GM12873 (cell line): Measurements from ENCODE around the gene PIK3R2.

Experiments
- CTCF ChIP-seq: IDR thresholded peaks from 2 replicates; pipeline ENCODE4 v1.5.1; 2012; ENCODE audit warnings: low read depth, mild to moderate bottlenecking, moderate library complexity, low read length, control low read depth; ENCODE audit not compliant: insufficient read depth; ENCODE audit errors: missing control alignments

PIK3R2 gene

DNA sequence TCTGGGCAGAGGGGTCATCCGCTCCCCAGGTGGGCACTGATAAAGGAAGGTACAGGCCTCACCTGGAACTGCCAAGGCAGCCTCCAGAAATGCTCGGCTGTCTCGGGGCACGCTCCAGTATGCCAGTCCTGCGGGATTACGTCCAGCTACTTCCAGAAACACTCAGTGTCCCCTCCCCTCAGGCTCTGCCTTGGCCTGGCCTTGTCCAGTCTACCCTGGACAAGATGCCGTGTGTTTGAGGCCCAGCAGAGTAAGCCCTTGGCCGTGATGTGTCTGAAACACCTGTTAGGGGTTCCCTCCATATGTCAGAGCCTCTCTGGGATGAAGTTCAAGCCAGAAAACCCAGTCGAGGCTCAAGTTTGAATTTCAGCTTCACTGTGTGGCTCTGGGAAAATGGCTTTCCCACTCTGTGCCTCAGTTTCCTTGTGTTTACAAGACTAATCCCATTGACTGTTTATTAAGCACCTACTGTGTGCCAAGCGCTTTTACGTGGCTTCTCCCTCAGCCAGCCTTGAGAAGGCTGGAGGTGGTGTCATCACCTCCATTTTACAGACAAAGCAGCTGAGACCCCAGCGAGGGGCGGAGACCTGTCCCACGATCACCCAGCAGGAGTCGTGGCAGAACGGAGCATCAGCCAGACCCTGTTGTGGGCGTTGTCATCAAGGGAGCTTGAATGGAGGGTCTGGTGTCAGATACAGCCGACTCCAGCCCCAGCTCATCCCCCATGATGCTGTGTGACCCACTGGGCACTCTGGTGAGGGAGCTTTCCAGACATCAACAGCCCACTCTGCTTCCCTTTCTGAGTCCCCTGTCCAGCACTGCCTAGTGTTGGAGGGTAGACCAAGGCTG lies 2.0 kb upstream of the PIK3R2 start:
- TF ChIP-seq CTCF, result no peak

DNA sequence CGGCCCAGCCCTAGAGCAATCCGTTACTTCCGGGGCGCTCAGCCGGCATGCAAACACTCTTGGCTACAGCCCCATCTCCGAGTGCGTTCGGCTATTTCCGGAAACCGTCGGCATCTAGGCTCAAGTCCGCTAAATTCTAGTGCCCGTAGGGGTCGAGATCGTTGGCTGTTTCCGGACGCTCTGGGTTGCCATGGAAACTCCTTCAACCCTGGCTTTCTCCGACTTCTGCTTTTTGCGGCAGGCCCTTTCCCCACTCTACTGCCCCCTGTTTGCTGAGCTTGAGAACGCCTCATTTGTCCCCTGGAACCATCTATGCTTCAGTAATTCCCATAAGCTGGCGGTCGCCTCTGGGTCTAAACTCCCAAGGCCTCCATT lies 534 bp upstream of the PIK3R2 start:
- TF ChIP-seq CTCF, result peak; percentile 86

DNA sequence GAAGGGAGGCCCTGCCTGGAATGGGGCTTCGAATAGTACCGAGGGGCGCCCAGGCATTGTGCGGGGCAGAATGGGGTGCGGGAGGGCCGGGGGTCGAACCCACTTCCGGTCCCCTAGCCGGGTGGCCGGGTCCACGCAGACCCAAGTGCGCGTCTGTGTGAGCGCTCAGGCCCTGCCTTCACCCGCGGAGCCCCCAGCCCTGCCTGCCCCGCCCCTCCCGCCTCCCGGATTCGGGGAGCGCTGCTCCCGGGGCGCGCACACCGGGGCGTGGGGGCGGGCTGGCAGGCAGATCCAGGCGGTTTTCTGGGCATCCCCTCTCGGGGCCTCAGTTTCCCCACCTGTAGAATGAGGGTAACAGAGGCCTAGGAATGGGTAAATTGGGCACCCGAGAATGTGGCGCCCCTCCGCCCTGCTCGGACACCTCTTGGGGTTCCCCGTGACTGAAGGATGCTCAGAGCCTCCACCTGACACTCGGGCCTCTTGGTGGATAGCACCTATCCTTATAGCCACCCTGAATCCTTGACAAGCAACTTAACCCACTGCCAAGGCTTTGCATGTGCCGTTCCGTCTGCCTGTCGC lies 682 bp downstream of the PIK3R2 start:
- TF ChIP-seq CTCF, result no peak

DNA sequence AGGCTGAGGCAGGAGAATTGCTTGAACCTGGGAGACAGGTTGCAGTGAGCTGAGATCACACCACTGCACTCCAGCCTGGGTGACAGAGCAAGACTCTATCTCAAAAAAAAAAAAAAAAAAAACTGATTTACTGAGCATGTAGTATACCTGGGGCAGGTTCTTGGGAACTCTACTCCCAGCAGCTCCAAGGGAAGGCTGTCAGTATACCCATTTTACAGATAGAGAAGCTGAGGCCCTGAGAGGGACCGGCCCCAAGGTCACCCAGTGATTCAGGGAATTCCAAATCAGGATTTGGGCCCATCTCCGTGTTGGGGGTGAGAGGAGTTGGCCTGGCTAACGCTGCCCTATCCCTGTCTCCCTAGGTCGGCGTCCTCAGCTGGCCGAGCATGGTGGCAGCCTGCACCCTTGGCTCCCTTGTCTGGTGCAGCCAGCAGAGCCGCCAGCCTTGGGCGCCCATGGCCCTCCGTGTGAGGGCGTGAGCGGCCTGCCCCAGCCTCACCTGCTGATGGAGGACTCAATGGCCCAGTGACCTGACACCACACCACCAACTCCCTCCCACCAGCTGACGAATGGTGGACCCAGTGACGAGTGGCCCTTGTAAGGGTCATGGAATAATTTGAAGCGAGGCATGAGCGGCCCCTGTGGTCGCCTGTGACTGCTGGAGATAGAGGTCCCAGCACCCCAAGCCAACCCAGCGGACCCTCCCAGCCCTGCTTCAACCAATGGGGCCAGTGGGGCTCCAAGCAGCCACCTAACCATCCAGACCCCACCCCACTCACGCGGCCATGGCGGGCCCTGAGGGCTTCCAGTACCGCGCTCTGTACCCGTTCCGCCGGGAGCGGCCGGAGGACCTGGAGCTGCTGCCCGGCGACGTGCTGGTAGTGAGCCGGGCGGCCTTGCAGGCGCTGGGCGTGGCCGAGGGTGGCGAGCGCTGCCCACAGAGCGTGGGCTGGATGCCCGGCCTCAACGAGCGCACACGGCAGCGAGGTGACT lies 2.4 kb downstream of the PIK3R2 start:
- no peak for TF ChIP-seq CTCF

DNA sequence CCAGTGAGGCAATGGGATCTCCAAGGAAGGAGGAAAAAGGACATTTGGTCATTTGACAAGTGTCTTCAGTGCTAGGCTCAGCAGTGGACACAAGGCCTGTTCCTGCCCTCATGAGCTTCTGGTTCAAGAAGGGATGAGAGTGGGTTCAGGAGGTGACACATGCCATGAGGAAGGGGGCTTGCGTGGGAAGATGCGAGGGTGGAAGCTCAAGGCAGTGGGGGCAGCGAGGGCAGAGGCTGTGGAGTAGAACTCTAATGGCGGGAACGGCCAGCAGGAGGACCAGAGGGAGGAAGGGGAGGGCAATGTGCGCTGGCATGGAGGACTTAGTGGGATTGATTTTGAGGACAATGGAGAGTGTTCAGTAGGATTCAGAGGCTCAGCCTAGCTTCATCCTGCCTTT lies 3.3 kb downstream of the PIK3R2 start:
- TF ChIP-seq CTCF, result no peak

- no peak for TF ChIP-seq CTCF
Measured at GRCh38 chr19:18156841-18157464, 4.0 kb downstream of the PIK3R2 start.
